ENCODE measurements around the gene PGLYRP1.

Gene PGLYRP1

DNA sequence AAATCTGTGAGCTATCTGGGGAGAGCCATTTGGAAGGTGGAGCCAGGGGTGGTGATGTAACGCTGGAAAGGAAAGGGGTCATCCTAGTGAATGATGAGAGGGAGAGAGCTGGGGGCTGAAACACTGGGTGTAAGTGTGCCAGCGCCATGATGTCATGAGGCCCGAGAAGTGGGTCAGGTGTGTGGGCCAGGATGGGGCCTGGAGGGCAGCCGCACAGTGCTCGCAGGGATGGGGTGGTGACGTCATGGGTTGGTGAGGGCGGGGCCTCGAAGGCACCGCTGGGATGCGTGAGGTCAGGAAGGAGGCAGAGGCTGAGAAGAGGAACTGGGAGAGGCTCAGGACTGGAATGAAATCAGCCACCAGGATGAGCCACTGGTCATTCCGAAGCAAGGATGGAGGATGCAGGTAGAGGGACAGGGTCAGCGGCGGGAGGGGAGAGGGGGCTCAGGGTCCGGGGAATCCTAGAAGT lies 23.2 kb downstream of the PGLYRP1 start:
- no peak for DNase-seq

- DNase-seq = no peak
Measured at GRCh38 chr19:45998834-45999233, 24.0 kb downstream of the PGLYRP1 start.

DNA sequence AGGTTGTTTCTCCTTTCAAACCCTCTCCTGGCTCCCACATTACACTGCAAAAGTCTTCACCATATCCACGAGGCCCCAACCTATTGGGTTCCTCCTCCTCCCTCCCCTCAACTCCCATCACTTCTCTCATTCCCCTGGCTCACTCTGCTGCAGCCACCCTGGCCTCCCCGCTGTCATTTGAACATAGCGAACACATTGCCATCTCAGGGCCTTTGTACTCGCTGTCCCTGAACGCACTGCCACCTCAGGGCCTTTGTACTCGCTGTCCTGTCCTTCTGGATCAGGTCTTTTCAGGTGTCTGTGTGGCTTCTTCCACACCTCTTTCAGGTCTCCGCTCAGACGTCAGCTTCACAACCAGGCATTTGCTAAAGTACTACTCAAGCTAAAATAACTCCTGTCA lies 25.9 kb downstream of the PGLYRP1 start:
- no peak for DNase-seq

- no peak for DNase-seq
Measured at GRCh38 chr19:45995715-45996385, 27.0 kb downstream of the PGLYRP1 start.

DNA sequence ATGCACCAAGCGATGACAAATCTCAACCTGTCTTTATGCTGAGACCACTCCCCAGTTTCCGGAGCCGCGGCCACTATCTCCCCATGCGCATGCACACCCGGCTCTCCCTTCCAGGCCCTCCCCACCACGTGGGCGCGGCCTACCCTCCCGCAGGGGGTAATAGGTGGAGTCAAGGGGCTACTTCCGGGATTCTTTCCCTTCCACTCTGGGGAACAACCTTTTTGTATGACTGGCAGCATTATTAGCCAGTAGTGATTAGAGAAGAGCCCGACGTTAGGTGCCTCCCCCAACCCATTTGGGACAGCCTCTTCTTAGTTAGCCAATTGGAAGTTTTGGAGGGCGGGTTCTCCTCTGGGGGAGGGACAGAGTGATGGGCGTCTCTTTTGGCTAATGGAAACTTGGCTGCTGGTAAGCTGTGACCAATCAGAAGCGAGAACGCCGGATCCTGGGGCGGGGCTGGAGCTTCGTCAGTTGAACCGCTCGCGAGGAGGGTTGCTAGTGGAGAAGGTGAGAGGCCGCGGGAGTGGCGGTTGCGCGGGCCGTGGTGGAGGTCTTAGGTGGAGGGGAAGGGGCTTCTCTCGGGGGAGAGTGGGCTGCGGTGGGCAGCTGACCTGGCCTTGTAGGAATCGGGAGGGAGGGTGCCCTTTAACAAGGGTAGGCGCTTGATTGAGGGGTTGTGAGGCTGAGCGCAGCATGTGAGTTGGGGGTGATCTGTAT lies 27.7 kb downstream of the PGLYRP1 start, which contains the start of gene CCDC61:
CCDC61 (plus strand) TSS at position 470 of the 717 bp plus-strand sequence. CDS start 7,552 bp downstream, outside the sequence.
- DNase-seq = peak; percentile 96

DNA sequence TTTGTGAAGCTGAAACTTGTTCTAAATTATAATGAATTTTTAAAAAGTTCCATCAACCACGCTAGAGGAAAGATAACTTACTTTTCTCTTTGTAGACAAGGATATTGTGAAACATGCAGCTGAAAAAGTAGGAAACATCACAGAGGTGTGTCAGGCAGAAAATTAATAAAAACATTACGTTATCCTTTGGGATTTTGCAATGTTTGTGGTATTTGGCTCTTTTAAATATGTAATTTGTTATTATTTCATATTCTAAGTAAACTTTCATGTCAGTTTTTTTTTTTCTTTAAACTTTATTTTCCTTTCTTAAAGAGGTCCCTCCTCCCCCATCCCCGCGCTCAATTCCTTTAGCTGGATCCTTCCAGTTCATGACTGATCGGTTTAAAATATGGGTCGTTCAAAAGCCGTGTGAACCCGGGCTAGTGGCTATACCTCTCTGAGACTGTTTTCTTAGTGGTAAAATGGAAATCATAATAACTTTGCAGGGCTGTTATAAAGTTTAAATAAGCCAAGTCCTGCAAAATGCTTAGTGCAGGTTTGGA lies 28.3 kb downstream of the PGLYRP1 start:
- no peak for DNase-seq

DNA sequence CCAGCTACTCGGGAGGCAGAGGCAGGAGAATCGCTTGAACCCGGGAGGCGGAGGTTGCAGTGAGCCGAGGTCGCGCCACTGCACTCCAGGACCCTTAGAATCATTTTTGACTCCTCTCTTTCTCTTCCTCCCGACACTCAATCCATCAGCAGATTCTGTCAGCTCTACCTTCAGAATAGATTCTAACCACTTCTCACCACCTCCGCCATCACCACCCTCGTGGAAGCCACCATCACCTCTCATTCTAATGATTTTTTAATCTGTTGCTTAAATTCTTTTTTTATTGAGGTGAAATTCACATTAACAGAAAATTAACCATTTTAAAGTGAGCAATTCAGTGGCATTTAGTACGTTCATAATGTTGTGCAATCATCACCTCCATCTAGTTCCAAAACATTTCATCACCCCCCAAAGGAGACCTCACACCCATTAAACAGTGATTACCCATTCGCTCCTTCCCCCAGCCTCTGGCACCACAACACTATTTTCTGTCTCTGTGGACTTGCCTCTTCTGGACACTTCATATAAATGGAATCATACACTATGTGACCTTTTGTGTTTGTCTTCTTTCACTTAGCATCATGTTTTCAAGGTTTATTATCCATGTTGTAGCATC lies 32.6 kb downstream of the PGLYRP1 start:
- no peak for DNase-seq

GRCh38 chr19:45985321-45985720 lies 37.5 kb downstream of the PGLYRP1 start:
- DNase-seq = no peak

GRCh38 chr19:45981350-45981749 lies 41.5 kb downstream of the PGLYRP1 start:
- DNase-seq = no peak

DNA sequence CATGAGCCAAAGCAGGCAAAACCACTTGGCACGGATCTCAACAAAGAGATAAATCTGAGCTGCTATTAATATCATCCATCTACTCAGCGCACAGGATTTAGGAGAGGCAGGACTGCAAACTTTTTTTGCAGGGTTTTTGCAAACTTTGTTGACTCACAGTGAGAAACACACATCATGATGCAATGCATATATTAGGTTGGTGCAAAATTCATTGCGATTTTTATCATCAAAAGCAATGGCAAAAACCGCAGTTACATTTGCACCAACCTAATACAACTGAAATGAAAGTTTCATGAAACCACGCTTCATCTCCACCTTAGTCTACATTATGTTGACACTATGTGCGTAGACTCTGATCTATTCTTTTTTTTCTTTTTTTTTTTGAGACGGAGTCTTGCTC lies 44.7 kb downstream of the PGLYRP1 start:
- DNase-seq = no peak

GRCh38 chr19:45976178-45976577 lies 46.7 kb downstream of the PGLYRP1 start:
- DNase-seq = no peak

- DNase-seq = no peak
Measured at GRCh38 chr19:45975306-45976070, 47.4 kb downstream of the PGLYRP1 start.

GRCh38 chr19:45973553-45974338 lies 49.1 kb downstream of the PGLYRP1 start, which contains the start of gene NOVA2:
TSS of gene NOVA2 (minus strand) at chr19:45973865. CDS start at chr19:45973351, 514 bp downstream.
- DNase-seq = peak; percentile 38

DNA sequence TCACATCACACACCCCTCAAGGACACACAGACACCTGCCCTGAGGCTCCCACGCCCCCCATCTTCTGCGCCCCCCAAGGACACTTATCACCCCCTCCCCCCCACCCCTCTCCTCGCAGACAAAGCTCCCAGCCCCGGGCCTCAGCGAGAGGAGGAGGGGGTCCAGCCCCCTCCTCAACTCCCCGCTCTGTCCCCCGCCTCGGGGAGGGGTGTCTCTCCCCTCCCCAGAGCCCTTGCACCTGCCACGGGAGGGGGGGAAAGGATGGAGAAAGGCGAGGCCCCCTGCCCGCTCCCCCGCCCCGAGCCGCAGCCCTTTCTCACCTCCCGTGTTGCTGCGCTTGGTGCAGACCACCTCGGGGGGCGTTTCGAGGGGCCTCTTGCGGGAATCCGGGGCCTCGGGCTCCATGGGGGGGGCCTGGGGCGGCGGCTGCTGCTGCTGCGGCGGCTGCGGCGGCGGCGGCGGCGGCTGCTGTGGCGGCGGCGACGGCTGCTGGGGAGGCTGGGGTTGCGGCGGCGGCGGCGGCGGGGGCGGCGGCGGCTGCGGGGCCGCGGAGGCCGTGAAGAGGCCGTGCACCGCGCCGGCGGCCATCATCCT lies 49.8 kb downstream of the PGLYRP1 start:
- peak; percentile 24 for DNase-seq

GRCh38 chr19:45972081-45972946 lies 50.5 kb downstream of the PGLYRP1 start:
- peak; percentile 26 for DNase-seq

DNA sequence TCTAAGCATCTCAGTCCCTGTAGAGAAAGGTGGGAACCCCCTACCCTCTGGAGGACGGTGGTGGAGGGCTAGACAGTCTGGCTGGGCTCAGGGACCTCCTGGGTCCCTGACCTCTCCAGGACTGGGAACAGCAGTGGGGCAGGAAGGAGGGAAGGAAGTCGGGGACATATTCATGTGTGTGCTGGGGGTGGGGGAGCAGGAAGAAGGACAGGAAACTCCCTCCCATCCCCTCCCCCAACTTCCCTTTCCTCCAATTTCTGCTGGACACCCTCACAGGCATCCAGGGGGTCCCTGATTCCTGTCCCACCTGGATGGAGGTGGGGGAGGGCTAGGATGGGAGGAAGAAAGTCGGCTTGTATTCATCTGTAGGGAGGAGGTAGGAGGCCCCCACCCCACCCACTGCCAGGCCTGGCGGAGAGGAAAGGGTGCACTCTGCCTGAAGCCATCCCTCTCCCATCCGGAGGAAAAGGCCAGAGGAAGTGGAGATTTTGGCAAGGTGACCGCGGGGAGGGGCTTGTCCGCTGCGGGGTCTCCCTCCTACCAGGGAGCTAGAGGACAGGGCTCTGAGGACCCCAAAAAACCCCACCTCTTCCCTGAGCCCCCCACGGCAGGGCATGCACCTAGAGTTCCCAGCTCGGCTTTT lies 51.5 kb downstream of the PGLYRP1 start:
- DNase-seq = no peak

- DNase-seq = no peak
Measured at GRCh38 chr19:45969676-45970075, 53.2 kb downstream of the PGLYRP1 start.

All from activated T-cell treated with anti-CD3 and anti-CD28 coated beads, Interleukin-2, amount 50 U/mL, for 1 hour (primary cell).